ENCODE results near the gene PKMYT1.

The PKMYT1 gene

DNA sequence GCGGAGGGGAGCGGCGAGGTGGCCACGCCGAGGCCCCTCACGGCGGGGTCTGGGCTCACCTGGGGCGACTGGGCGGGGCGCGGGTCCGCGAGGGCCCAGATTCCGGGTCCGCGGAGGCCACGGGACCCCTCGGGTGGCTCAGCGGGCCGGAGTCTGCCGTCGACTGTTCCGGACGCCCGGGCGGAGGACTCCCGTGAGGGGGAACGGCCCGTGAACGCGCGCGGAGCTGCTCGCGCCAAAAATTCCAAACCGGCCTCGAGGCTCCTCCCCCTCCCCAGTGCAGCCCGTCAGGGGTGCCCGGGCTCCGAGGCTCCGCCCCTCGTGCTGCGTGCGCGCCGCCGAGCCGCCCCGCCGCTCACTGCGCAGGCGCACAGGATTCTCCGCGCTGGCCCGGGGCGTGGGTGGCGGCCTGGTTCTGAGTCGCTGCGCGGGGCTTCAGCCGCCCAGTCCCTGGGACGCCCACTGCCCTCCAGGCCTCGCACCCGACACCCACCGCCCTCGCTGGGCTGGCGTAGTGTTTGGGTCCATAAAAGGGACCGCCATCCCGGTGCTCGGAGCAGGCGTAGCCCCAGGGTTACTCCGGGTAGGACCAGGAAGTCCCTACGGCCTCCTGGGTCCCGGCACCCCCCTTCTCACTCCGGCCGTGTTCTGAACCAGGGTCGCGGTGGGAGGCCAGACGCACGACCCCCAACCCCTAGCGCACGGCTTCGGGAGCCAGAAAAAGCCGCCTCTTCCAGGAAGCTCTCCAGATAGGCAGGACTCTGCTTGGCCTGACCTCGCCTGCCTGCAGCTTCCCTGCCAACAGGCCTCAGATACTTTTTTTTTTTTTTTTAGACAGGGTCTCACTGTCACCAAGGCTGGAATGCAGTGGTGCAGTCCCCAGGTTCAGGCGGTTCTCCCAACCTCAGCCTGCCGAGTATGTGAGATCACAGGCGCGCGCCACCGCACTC is at the start of gene PKMYT1:
Gene PKMYT1, minus strand, starts transcription at position 220 of the 950 bp plus-strand sequence. CDS start 789 bp downstream, outside the sequence.
- DNase-seq (ENCODE audit: extremely low spot score), result peak; percentile 99
- CTCF ChIA-PET, result interaction anchor here (0.6 to 1.0 kb wide), 5 partner anchors 38 to 124 kb away, joined by 3 to 6 read pairs (median 3); partner anchors contain the start of genes HCFC1R1 and THOC6
- POLR2A ChIA-PET, result interaction anchor here (0.6 to 3.5 kb wide), 28 partner anchors 8 to 154 kb away, joined by 3 to 40 read pairs (median 4); partner anchors contain the start of genes FLYWCH2, KREMEN2, PAQR4 and TNFRSF12A
- TF ChIP-seq L3MBTL2 (conservative IDR thresholded peaks at IDR 0.05), result peak; percentile 21; the same call in 1 of the 2 replicates
- TF ChIP-seq FOXM1 (IDR thresholded peaks at IDR 0.05; ENCODE audit: borderline replicate concordance), result no peak
- TF ChIP-seq NFRKB (IDR thresholded peaks at IDR 0.05), result no peak

GRCh38 chr16:3029491-3030221 is 49.4 kb upstream of the PKMYT1 start:
- TF ChIP-seq FOXA1 (IDR thresholded peaks at IDR 0.05) (no peak), NFRKB (IDR thresholded peaks at IDR 0.05) (no peak), ARNT (IDR thresholded peaks at IDR 0.05) (no peak), SUZ12 (IDR thresholded peaks at IDR 0.05) (no peak), FOXM1 (IDR thresholded peaks at IDR 0.05; ENCODE audit: borderline replicate concordance) (no peak), LEF1 (IDR thresholded peaks at IDR 0.05; ENCODE audit: borderline replicate concordance) (no peak), HDGF (IDR thresholded peaks at IDR 0.05; ENCODE audit: borderline replicate concordance) (no peak), ZNF384 (IDR thresholded peaks at IDR 0.05) (no peak), FOXK2 (IDR thresholded peaks at IDR 0.05) (no peak)
- POLR2A ChIA-PET, result interaction anchor here (1.4 to 2.8 kb wide), 3 partner anchors 9 to 22 kb away, joined by 3 to 55 read pairs (median 8); partner anchors contain the start of genes CLDN6, HCFC1R1, THOC6 and TNFRSF12A
- CTCF ChIA-PET, result interaction anchor here (1.1 to 3.7 kb wide), 4 partner anchors 8 to 139 kb away, joined by 3 to 38 read pairs (median 8); partner anchors contain the start of genes CLDN6 and TNFRSF12A
- no peak for DNase-seq (ENCODE audit: extremely low spot score)

DNA sequence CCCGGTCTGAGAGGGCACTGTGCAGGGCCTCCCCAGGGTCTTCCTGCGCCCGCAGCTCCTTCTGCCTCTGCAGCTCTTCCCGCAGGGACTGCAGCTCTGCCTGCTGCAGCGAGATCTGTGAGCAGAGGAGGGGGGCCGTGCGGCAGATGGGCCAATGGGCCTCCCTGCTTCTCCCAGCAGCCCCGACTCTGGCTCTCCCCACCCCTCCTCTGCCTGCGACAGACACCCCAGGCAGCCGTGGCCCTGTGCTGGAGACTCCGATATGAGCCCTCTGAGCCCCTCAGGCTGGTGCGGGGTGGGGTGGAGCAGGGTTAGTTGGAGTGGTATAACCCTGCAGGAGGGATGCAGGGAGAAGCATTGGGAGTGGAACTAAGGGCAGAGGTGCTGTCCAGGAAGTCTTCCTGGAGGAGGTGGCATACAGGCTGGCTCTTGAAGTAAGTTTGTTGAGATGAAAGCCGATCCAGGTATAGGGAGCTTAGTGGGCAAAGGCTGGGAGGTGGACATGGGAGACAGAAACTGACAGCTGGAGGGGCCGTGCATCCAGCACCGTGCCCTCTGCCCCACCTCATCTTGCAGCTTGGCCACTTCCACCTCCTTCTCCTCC is 48.6 kb upstream of the PKMYT1 start:
- no peak for DNase-seq (ENCODE audit: extremely low spot score)
- POLR2A ChIA-PET, result interaction anchor here (1.2 to 2.0 kb wide), 5 partner anchors 9 to 48 kb away, joined by 5 to 17 read pairs (median 7); partner anchors contain the start of genes CLDN6, PKMYT1 and TNFRSF12A
- TF ChIP-seq ARNT (IDR thresholded peaks at IDR 0.05), result no peak
- TF ChIP-seq LEF1 (IDR thresholded peaks at IDR 0.05; ENCODE audit: borderline replicate concordance), result no peak
- TF ChIP-seq TARDBP (IDR thresholded peaks at IDR 0.05), result no peak
- no peak for TF ChIP-seq CTBP1 (IDR thresholded peaks at IDR 0.05; ENCODE audit: borderline replicate concordance)
- no peak for TF ChIP-seq HDGF (IDR thresholded peaks at IDR 0.05; ENCODE audit: borderline replicate concordance)
- TF ChIP-seq FOXM1 (IDR thresholded peaks at IDR 0.05; ENCODE audit: borderline replicate concordance), result no peak
- no peak for TF ChIP-seq PKNOX1 (IDR thresholded peaks at IDR 0.05)

DNA sequence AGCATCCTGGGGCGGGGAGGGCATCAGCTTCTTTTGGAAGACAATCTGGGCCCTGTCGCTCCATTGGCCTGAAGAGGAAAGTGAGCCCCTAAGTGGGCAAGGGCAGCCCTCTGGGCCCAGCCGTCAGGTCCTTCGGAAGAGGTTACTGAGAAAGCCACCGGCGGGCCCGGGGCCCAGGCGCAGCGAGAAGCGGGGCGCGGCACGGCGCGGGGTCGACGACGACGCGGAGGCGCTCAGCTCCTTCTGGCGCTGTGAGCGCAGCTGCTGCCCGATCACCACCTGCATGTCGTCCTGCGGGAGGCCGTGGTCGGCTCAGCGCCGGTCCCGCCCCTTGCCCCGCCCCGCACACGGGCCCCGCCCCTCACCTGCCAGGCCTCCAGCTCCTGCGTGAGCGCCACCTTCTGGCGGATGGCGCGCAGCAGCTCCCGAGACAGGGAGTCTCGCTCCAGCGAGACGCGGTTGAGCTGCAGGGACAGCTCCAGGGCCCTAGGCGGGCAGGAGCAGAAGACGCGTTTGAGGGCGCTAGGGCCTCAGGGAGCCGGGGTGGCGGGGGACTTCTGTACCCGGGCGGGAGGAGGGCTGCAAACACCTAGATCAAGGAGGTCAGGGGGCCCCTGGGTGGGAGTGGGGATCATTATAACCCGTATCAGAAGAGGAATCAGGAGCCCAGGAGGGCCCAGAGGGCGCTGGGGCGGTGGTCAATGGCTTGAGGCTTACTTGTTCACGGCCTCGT is 47.9 kb upstream of the PKMYT1 start:
- TF ChIP-seq HDGF (IDR thresholded peaks at IDR 0.05; ENCODE audit: borderline replicate concordance) (no peak), SUZ12 (IDR thresholded peaks at IDR 0.05) (no peak), CTBP1 (IDR thresholded peaks at IDR 0.05; ENCODE audit: borderline replicate concordance) (no peak), LEF1 (IDR thresholded peaks at IDR 0.05; ENCODE audit: borderline replicate concordance) (no peak), BHLHE40 (IDR thresholded peaks at IDR 0.05; ENCODE audit: borderline replicate concordance) (no peak), L3MBTL2 (conservative IDR thresholded peaks at IDR 0.05) (no peak), NFRKB (IDR thresholded peaks at IDR 0.05) (no peak), TARDBP (IDR thresholded peaks at IDR 0.05) (no peak), PKNOX1 (IDR thresholded peaks at IDR 0.05) (no peak), FOXA1 (IDR thresholded peaks at IDR 0.05) (no peak), ELF4 (IDR thresholded peaks at IDR 0.05) (no peak)
- ChIA-PET CTCF (interaction anchor here (0.7 to 1.9 kb wide), 15 partner anchors 8 to 96 kb away, joined by 3 to 20 read pairs (median 4); partner anchors contain the start of genes CLDN6, CLDN9 and TNFRSF12A), POLR2A (interaction anchor here (1.0 to 2.0 kb wide), 8 partner anchors 8 to 107 kb away, joined by 4 to 17 read pairs (median 6); partner anchors contain the start of genes CLDN6, PKMYT1, TNFRSF12A and ZNF213)
- DNase-seq (ENCODE audit: extremely low spot score), result peak; percentile 94

More for the DNA sequence above, 48.6 kb upstream of the PKMYT1 start:
- CTCF ChIA-PET, result interaction anchor here (1.0 to 1.9 kb wide), 13 partner anchors 9 to 48 kb away, joined by 3 to 20 read pairs (median 5); partner anchors contain the start of genes CLDN6, CLDN9 and TNFRSF12A

DNA sequence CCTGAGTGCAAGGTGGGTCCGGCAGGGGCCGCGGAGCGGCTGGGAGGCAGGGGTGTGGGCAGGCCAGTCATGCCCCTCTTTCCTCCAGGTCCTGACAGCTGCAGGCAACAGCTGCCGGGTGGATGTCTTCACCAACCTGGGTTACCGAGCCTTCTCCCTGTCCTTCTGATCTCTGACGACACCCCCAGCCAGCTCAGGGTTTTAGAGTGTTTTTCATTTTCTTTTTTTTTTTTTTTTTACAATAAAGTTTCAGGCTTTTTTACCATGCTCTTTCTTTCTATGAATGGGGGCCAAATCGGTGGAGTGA is 47.2 kb upstream of the PKMYT1 start:
- no peak for TF ChIP-seq BHLHE40 (IDR thresholded peaks at IDR 0.05; ENCODE audit: borderline replicate concordance)
- no peak for TF ChIP-seq FOXM1 (IDR thresholded peaks at IDR 0.05; ENCODE audit: borderline replicate concordance)
- no peak for TF ChIP-seq TARDBP (IDR thresholded peaks at IDR 0.05)
- no peak for TF ChIP-seq SP1 (IDR thresholded peaks at IDR 0.05)
- no peak for TF ChIP-seq LEF1 (IDR thresholded peaks at IDR 0.05; ENCODE audit: borderline replicate concordance)
- TF ChIP-seq ARNT (IDR thresholded peaks at IDR 0.05), result no peak
- no peak for TF ChIP-seq HDGF (IDR thresholded peaks at IDR 0.05; ENCODE audit: borderline replicate concordance)
- TF ChIP-seq CTBP1 (IDR thresholded peaks at IDR 0.05; ENCODE audit: borderline replicate concordance), result no peak
- TF ChIP-seq PKNOX1 (IDR thresholded peaks at IDR 0.05), result no peak
- TF ChIP-seq FOXK2 (IDR thresholded peaks at IDR 0.05), result no peak
- no peak for TF ChIP-seq NFRKB (IDR thresholded peaks at IDR 0.05)
- no peak for TF ChIP-seq ZNF384 (IDR thresholded peaks at IDR 0.05)
- no peak for DNase-seq (ENCODE audit: extremely low spot score)
- ChIA-PET POLR2A (interaction anchor here (1.0 to 2.0 kb wide), 7 partner anchors 9 to 108 kb away, joined by 4 to 17 read pairs (median 5); partner anchors contain the start of genes CLDN6, PKMYT1 and ZNF213), CTCF (interaction anchor here (0.6 to 1.9 kb wide), 14 partner anchors 8 to 80 kb away, joined by 3 to 20 read pairs (median 4); partner anchors contain the start of genes CLDN6 and TNFRSF12A)

Measured in HEK293T (cell line).